ENCODE measurements around the gene SYTL5.

DNA sequence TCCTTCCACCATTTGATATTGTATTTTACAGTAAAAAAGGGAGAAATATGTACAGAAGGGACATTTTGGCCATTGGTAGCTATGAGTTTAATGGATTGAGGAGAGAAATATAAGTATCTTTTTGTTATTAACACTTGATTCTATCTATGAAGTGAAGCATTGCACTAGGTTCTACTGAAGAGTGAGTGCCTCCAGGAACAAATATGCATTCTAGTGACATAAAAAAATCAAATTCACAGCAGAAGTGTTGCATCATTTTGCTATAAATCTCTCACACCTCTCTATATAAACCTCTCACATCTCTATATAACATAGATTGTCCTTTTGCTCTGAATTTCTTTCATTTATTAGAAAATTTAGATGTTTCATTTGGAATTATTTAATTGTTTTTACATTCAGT, 425 bp downstream of the SYTL5 start:
- TF ChIP-seq, protein P1, sequence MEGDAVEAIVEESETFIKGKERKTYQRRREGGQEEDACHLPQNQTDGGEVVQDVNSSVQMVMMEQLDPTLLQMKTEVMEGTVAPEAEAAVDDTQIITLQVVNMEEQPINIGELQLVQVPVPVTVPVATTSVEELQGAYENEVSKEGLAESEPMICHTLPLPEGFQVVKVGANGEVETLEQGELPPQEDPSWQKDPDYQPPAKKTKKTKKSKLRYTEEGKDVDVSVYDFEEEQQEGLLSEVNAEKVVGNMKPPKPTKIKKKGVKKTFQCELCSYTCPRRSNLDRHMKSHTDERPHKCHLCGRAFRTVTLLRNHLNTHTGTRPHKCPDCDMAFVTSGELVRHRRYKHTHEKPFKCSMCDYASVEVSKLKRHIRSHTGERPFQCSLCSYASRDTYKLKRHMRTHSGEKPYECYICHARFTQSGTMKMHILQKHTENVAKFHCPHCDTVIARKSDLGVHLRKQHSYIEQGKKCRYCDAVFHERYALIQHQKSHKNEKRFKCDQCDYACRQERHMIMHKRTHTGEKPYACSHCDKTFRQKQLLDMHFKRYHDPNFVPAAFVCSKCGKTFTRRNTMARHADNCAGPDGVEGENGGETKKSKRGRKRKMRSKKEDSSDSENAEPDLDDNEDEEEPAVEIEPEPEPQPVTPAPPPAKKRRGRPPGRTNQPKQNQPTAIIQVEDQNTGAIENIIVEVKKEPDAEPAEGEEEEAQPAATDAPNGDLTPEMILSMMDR (IDR thresholded peaks at IDR 0.05) = no peak
- no peak for TF ChIP-seq POLR2A (IDR thresholded peaks at IDR 0.05)

Measured in adrenal gland (tissue), 5 donors.